Small intestine (tissue), 7 donors: Measurements from ENCODE around the gene TGM5. TPM values are rescaled to one million over a fixed set of nuclear protein-coding genes. Genes with fewer than 3 reads are reported as not detected.
"Not testable (repeated sequence)": the region's sequence is repeated elsewhere in the genome, so short reads cannot be mapped to it uniquely, and the experiment has no call there.

Source experiments
- DNase-seq, 2 donors: peaks; one replicate each; pipeline versions ENCODE4 v3.0.0 to v3.0.0-alpha.2; 2013
- FAIRE-seq: peaks from 2 replicates; lab custom pipeline; 2012; peaks lifted over from hg19 to GRCh38; lab: Jason Lieb, UNC
- H3K27ac ChIP-seq, 3 donors: one replicate each; pipeline ENCODE4 v1.5.1; 2013; ENCODE audit warnings: low read length in 2 of 3, mild to moderate bottlenecking in 2 of 3, control low read depth in 1 of 3, inconsistent platforms in 1 of 3, low read depth in 1 of 3, moderate library complexity in 1 of 3
- H3K27me3 ChIP-seq, 3 donors: one replicate each; pipeline ENCODE4 v1.6.1; 2013; ENCODE audit warnings: low read length in 3 of 3, inconsistent platforms in 1 of 3; ENCODE audit not compliant: control insufficient read depth in 3 of 3, insufficient read depth in 3 of 3
- H3K36me3 ChIP-seq, 3 donors: one replicate each; pipeline ENCODE4 v1.6.1; 2013; ENCODE audit warnings: low read length in 3 of 3, inconsistent platforms in 1 of 3, low read depth in 1 of 3, mild to moderate bottlenecking in 1 of 3, moderate library complexity in 1 of 3; ENCODE audit not compliant: control insufficient read depth in 3 of 3, insufficient read depth in 2 of 3
- H3K4me1 ChIP-seq, 3 donors: one replicate each; pipeline ENCODE4 v1.6.1; 2013; ENCODE audit warnings: low read length in 2 of 3, inconsistent platforms in 1 of 3, low read depth in 1 of 3, mild to moderate bottlenecking in 1 of 3, moderate library complexity in 1 of 3; ENCODE audit not compliant: control insufficient read depth in 3 of 3, insufficient read depth in 2 of 3
- H3K4me3 ChIP-seq, 3 donors: one replicate each; pipeline ENCODE4 v1.5.1; 2013; ENCODE audit warnings: low read length in 3 of 3, control low read depth in 1 of 3, inconsistent platforms in 1 of 3, low read depth in 1 of 3, mild to moderate bottlenecking in 1 of 3, moderate library complexity in 1 of 3
- H3K9me3 ChIP-seq, 2 donors: one replicate each; pipeline ENCODE4 v1.6.1; 2013; ENCODE audit warnings: low read depth in 1 of 2, low read length in 1 of 2; ENCODE audit not compliant: control insufficient read depth in 2 of 2, insufficient read depth in 1 of 2
- WGBS, 3 donors: extraction: QIAGEN DNeasy Blood & Tissue Kit; methylation state at CpG; one replicate each; pipeline ENCODE4 v1.1.7; 2013; 5-methylcytosine and 5-hydroxymethylcytosine counted together
- polyA plus RNA-seq, 4 donors: library from polyadenylated mRNA; stranded (reverse) in 3 of 4; unstranded in 1 of 4; fragments of 200-250 nt in 3 of 4; fragments of 120-200 nt in 1 of 4; gene quantifications; one replicate each; pipeline versions ENCODE4 v1.2.1 to v1.2.3, GENCODE V29; 2013
- donor health status: healthy with polysubstance abuse.
- donor health status: control.
- donor health status: control.
- donor health status: Bipolar disorder and iron deficiency.
- donor health status: healthy.

TGM5 gene
- polyA plus RNA-seq, 4 donors, result 0.01 to 0.03 TPM; not detected in 2

GRCh38 chr15:43271908-43272307 lies 5.2 kb upstream of the TGM5 start:
- 87 to 89% (median 87%) methylated on average over 1 of the region's 1 CpG for WGBS, 3 donors
- H3K9me3 ChIP-seq, H3K36me3 ChIP-seq, FAIRE-seq, DNase-seq, H3K27ac ChIP-seq, H3K4me3 ChIP-seq, H3K4me1 ChIP-seq: not testable (repeated sequence)
- peaks cover 0 to 12% (median 0%) of the 10 kb centered on the region in 3 donors for H3K27me3 ChIP-seq

- Histone ChIP-seq H3K4me3 (no peak overlapping the region), H3K4me1 (no peaks in the 10 kb centered on the region), H3K27me3 (peaks cover 0 to 18% (median 0%) of the 10 kb centered on the region in 3 donors), H3K27ac (no peak overlapping the region), H3K36me3 (no peaks in the 10 kb centered on the region), H3K9me3 (peaks cover 0 to 3% of the 10 kb centered on the region in 2 donors)
- WGBS, 3 donors, result 51 to 77% (median 63%) methylated on average over 6 of the region's 6 CpGs
- no peak for DNase-seq
- no peak for FAIRE-seq
These were observed 4.1 kb upstream of the TGM5 start for GRCh38 chr15:43270676-43271306.

GRCh38 chr15:43270113-43270665 lies 3.5 kb upstream of the TGM5 start:
- 87 to 93% (median 88%) methylated on average over 5 of the region's 5 CpGs for WGBS, 3 donors
- FAIRE-seq (no peak), DNase-seq (no peak)
- Histone ChIP-seq H3K27me3 (peaks cover 0 to 20% (median 0%) of the 10 kb centered on the region in 3 donors), H3K4me3 (no peak overlapping the region), H3K27ac (no peak overlapping the region), H3K36me3 (no peaks in the 10 kb centered on the region), H3K4me1 (no peaks in the 10 kb centered on the region), H3K9me3 (peaks cover 0 to 3% of the 10 kb centered on the region in 2 donors)

GRCh38 chr15:43268111-43269105 lies 1.7 kb upstream of the TGM5 start:
- Histone ChIP-seq H3K9me3 (peaks cover 0 to 3% of the 10 kb centered on the region in 2 donors), H3K4me1 (no peaks in the 10 kb centered on the region), H3K27ac (no peak overlapping the region), H3K36me3 (no peaks in the 10 kb centered on the region), H3K27me3 (peaks cover 0 to 22% (median 0%) of the 10 kb centered on the region in 3 donors), H3K4me3 (no peak overlapping the region)
- DNase-seq (no peak), FAIRE-seq (no peak)
- WGBS, 3 donors, result 57 to 80% (median 77%) methylated on average over 11 of the region's 11 CpGs

GRCh38 chr15:43267439-43267838 lies 711 bp upstream of the TGM5 start:
- no peak overlapping the region for H3K27ac ChIP-seq
- 64 to 97% (median 97%) methylated on average over 2 of the region's 2 CpGs for WGBS, 3 donors
- H3K9me3 ChIP-seq, result no peaks in the 10 kb centered on the region
- no peak overlapping the region for H3K4me3 ChIP-seq
- no peak for FAIRE-seq
- H3K4me1 ChIP-seq, result no peaks in the 10 kb centered on the region
- no peak for DNase-seq
- peaks cover 0 to 22% (median 0%) of the 10 kb centered on the region in 3 donors for H3K27me3 ChIP-seq
- no peaks in the 10 kb centered on the region for H3K36me3 ChIP-seq

GRCh38 chr15:43266386-43266785 lies 342 bp downstream of the TGM5 start:
- 88 to 93% (median 92%) methylated on average over 2 of the region's 2 CpGs for WGBS, 3 donors
- FAIRE-seq (no peak), DNase-seq (no peak)
- Histone ChIP-seq H3K4me3 (no peak overlapping the region), H3K36me3 (no peaks in the 10 kb centered on the region), H3K27ac (no peak overlapping the region), H3K27me3 (peaks cover 0 to 22% (median 0%) of the 10 kb centered on the region in 3 donors), H3K9me3 (no peaks in the 10 kb centered on the region), H3K4me1 (no peaks in the 10 kb centered on the region)

- H3K27ac ChIP-seq, result no peak overlapping the region
- peaks cover 0 to 8% (median 0%) of the 10 kb centered on the region in 3 donors for H3K27me3 ChIP-seq
- H3K4me1 ChIP-seq, result no peaks in the 10 kb centered on the region
- no peak for FAIRE-seq
- no peak overlapping the region for H3K4me3 ChIP-seq
- H3K36me3 ChIP-seq, result no peaks in the 10 kb centered on the region
- 88 to 89% (median 88%) methylated on average over 18 to 19 of the region's 19 CpGs for WGBS, 3 donors
- no peaks in the 10 kb centered on the region for H3K9me3 ChIP-seq
- no peak for DNase-seq
These were observed 6.6 kb downstream of the TGM5 start for GRCh38 chr15:43260011-43260615.

GRCh38 chr15:43258781-43259180 lies 7.9 kb downstream of the TGM5 start:
- FAIRE-seq, result no peak
- H3K36me3 ChIP-seq, result no peaks in the 10 kb centered on the region
- no peak overlapping the region for H3K27ac ChIP-seq
- whole genome bisulfite sequencing, 3 donors, result 78 to 90% (median 78%) methylated on average over 8 of the region's 8 CpGs
- no peak for DNase-seq
- H3K4me1 ChIP-seq, result no peaks in the 10 kb centered on the region
- no peaks in the 10 kb centered on the region for H3K9me3 ChIP-seq
- no peak overlapping the region for H3K4me3 ChIP-seq
- peaks cover 0 to 6% (median 0%) of the 10 kb centered on the region in 3 donors for H3K27me3 ChIP-seq
